SJSA1 (cell line): ENCODE results near the gene PARK7. TPM values are rescaled to one million over a fixed set of nuclear protein-coding genes. Genes with fewer than 3 reads are reported as not detected.

Source experiments
- DNase-seq, 2 experiments: peaks; one replicate each; pipeline ENCODE4 v3.0.0-alpha.2; 2015 to 2020; ENCODE audit warnings: low spot score in 2 of 2, low read depth in 1 of 2
- H3K27ac ChIP-seq: fragments of 250-450 bp; sonication (Bioruptor Pico); 2 replicates; pipeline ENCODE4 v1.5.1; 2020; ENCODE audit warnings: mild to moderate bottlenecking, moderate library complexity
- H3K27me3 ChIP-seq: fragments of 250-450 bp; sonication (Bioruptor Pico); replicated peaks from 2 replicates; pipeline ENCODE4 v1.5.1; 2020; ENCODE audit warnings: mild to moderate bottlenecking, moderate library complexity
- H3K36me3 ChIP-seq: fragments of 250-450 bp; sonication (Bioruptor Pico); 2 replicates; pipeline ENCODE4 v1.5.1; 2020; ENCODE audit warnings: mild to moderate bottlenecking
- H3K4me1 ChIP-seq: fragments of 250-450 bp; sonication (Bioruptor Pico); replicated peaks from 2 replicates; pipeline ENCODE4 v1.6.1; 2021; ENCODE audit warnings: mild to moderate bottlenecking
- H3K4me3 ChIP-seq: fragments of 250-450 bp; sonication (Bioruptor Pico); 2 replicates; pipeline ENCODE4 v1.5.1; 2020; ENCODE audit warnings: mild to moderate bottlenecking
- H3K9me3 ChIP-seq: fragments of 250-450 bp; sonication (Bioruptor Pico); replicated peaks from 2 replicates; pipeline ENCODE4 v1.5.1; 2020; ENCODE audit warnings: mild to moderate bottlenecking
- total RNA-seq: library from RNA; depleted of rRNA; stranded (reverse); fragments of >200 nt; shearing (Covaris generic); gene quantifications from 2 replicates; pipeline ENCODE4 v1.2.3, GENCODE V29; 2014

PARK7 gene
- total RNA-seq, 1 experiment from 2014 or later = 436 TPM

DNA sequence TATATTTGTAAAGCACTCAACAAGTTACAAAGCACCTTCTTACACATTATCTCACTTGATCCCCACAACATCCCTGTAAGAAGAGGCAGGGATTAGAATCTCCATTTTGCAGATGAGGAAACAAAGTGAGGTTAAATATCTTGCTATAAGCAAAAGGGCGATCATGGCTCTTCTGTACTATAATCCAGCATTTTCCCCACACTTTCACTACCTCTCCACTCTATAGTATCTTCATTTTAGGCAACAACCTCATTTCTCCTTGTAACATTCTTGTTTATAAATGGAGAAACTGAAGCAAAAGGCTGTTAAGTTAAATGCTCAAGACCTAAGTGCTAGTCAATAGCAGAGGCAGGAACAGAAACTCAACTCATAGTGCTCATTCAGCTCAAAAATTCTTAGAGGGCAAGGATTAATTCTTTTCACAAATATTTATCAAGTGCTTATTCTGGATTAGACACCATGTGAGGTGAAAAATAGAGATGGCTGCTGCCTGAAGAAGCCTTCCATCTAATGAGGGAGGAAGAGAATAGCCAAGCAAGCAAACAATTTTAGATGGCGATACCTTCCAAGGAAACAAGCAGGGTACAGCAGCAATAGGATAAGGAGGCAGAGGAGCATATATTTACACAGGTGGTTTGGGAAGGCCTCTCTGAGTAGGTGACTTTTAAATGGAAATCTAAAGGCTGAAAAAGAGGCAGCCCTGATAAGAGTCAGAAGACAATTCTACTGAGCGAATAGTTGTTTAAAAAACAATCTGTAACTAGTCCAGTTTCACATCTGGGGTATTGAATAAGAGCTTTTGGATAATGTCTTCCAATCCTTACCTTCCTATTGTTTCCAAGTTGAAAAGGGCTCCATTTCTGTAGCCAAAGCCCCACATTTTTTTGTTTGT, 61.1 kb downstream of the PARK7 start:
- Histone ChIP-seq H3K36me3 (peaks cover 8% of the 10 kb centered on the region), H3K4me1 (peaks cover 67% of the 10 kb centered on the region), H3K4me3 (no peak overlapping the region), H3K27me3 (no peaks in the 10 kb centered on the region), H3K27ac (no peak overlapping the region), H3K9me3 (0 out of 2 replicates have a peak, but pooled peaks cover 2% of the 10 kb centered on the region)
- DNase-seq = no peak

DNA sequence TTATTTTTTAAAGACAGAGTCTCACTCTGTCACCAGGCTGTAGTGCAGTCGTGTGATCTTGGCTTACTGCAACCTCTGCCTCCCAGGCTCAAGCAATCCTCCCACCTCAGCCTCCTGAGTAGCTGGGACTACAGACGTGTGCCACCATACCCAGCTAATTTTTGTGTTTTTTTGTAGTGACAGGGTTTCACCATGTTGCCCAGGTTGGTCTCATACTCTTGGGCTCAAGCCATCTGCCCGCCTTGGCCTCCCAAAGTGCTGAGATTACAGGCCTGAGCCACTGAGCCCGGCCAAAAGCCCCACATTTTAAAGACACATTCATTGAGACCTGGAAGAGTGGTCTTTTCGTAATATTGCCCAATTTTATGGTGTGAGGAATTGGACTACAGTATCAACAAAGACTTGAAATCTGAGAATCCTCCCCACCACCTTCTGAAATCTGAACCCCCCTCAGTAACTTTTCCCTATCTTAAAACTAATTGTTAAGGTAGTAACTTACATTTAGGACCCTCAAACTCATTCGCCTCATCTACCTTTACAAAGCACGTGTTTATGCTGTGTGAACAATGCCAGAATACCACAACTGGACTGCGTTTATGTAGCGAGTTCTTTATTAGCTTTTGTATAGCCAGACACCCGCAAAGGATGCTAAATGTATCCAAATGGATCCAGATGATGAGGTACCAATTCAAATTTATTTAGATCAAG, 61.9 kb downstream of the PARK7 start:
- H3K4me1 ChIP-seq = peaks cover 68% of the 10 kb centered on the region
- no peaks in the 10 kb centered on the region for H3K27me3 ChIP-seq
- no peak overlapping the region for H3K4me3 ChIP-seq
- H3K27ac ChIP-seq = no peak overlapping the region
- DNase-seq = no peak
- 0 out of 2 replicates have a peak, but pooled peaks cover 2% of the 10 kb centered on the region for H3K9me3 ChIP-seq
- H3K36me3 ChIP-seq = peaks cover 8% of the 10 kb centered on the region

DNA sequence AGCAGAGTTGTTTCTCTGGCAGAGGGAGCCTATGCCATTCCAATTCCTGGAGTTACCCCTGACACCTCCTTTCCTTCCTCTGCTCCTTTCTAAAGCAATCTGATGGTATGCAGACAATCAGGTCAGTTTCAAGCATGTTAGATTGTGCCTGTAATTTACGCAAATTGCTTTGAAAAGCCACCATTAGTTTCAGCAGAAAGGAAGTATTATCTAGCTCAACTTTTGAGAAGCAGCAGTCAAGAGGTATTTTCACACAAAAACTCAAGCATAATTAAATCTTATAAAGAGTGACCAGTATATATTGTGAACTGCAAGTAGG, 62.4 kb downstream of the PARK7 start:
- peaks cover 8% of the 10 kb centered on the region for H3K36me3 ChIP-seq
- H3K9me3 ChIP-seq = 0 out of 2 replicates have a peak, but pooled peaks cover 2% of the 10 kb centered on the region
- no peak for DNase-seq
- H3K4me1 ChIP-seq = peaks cover 63% of the 10 kb centered on the region
- H3K27me3 ChIP-seq = no peaks in the 10 kb centered on the region
- H3K27ac ChIP-seq = no peak overlapping the region
- H3K4me3 ChIP-seq = no peak overlapping the region

DNA sequence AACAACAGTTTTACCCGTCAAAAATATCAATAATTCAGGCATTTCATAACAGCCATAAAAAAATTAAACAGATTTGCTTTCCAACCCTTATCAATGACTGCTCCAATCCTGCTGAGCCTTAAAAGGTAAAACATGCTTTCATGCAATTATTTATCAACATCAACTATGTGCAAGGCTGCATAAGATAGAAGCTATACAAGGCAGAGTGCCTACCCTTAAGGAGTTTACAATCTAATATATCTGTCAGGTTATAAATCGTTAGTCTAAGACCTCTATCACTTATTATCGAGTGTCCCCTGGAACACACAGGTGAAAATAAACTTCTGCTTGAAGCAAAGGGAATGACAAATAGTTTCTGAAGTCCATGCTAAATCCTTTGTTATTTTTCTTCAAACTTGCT, 62.8 kb downstream of the PARK7 start:
- Histone ChIP-seq H3K9me3 (0 out of 2 replicates have a peak, but pooled peaks cover 2% of the 10 kb centered on the region), H3K4me1 (peaks cover 60% of the 10 kb centered on the region), H3K36me3 (peaks cover 8% of the 10 kb centered on the region), H3K27ac (no peak overlapping the region), H3K27me3 (no peaks in the 10 kb centered on the region), H3K4me3 (no peak overlapping the region)
- no peak for DNase-seq

DNA sequence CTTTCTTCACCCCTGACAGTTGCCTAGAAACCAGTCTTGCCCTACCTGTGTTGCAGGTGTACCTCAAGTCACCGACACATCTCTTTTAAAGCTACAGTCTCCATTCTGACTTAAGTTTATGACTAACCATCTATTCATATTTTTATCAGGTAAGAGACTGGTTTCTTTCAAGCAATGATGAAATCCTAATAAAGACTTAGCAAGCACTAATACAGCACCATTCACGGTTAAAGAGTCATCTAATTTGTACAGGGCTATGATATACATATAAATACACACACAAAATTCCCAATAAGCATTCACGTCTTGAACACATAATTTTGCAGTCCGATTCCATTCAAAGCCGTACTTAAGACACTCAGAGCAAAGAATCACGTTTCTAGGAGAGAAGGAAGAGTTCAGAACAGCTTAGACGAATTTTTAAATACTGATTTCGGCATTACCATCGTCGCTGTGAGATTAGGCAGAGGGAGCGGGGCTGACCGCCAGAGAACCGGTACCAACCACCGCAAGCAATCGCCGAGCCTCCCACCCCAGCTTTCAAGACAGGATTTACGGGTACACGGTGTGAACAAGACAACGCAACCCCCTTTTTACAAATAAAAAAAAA, 63.7 kb downstream of the PARK7 start:
- peak overlapping the region; percentile 95 for H3K4me3 ChIP-seq
- no peak overlapping the region for H3K27ac ChIP-seq
- 0 out of 2 replicates have a peak, but pooled peaks cover 2% of the 10 kb centered on the region for H3K9me3 ChIP-seq
- peaks cover 8% of the 10 kb centered on the region for H3K36me3 ChIP-seq
- no peak for DNase-seq
- no peaks in the 10 kb centered on the region for H3K27me3 ChIP-seq
- H3K4me1 ChIP-seq = peaks cover 51% of the 10 kb centered on the region

DNA sequence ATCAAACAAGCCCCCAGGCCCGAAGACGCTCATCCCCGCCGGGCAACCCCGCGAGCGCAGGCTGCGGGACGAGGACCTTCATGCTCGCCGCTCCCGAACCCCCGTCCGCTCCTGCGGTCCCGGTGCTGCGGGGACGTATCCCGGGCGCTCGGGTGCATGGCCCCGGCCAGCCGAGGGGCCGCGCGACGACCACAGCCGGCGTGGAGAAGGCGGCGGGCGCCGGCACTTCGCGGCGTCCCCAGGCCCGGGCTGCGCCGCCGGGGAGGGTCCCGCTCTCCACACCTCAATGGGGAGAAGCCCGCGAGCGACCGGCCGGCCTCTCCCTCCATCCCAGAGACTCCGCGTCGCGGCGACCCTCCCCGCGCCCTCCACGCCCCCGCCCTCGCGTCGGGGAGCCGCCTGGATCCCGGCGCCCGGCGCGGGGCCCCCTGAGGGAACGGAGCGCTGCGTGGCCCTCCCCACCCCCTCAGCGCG, 64.2 kb downstream of the PARK7 start:
- Histone ChIP-seq H3K4me1 (peaks cover 46% of the 10 kb centered on the region), H3K36me3 (peaks cover 8% of the 10 kb centered on the region), H3K9me3 (0 out of 2 replicates have a peak, but pooled peaks cover 2% of the 10 kb centered on the region), H3K27me3 (no peaks in the 10 kb centered on the region), H3K27ac (peak overlapping the region; percentile 67), H3K4me3 (peak overlapping the region; percentile 95)
- peak in 1 of 2 experiments; percentile 44 for DNase-seq

DNA sequence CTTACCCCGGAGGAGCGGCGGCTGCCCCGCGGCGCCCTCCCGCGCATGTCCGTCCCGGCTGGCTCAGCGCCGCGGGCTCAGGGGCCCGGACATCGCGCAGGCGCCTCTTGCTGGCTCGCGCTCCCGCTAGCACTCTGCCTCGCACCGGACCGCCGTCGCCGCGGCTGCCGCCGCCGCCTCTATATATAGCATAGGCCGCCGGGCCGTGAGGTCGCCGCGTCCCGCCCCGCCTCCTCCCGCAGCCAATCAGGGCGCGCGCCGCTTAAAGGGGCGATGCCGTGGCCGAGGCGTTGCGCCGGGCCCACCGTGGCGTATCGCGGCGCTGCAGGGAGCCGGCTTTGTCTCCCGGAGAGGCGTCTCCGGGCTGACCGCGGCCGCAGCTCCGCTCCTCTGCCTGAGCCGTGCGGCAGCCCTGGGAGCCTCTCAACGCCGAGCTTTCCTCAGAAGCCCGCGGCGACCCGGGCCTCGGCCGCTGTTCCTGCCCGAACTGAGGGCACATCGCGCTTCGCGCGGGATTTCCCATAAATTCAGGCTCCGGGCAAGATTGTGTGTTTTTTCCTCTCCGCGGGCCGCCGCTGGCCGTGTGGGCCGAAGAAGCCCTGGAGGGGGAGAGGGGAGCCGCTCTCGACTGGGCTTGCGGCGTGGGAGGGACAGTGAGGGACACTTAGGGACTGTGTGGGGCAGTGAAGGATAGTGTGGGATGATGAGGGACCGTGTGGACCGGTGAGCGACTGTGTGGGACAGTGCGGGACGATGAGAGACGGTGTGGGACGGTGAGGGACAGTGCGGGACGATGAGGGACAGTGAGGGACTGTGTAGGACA, 64.9 kb downstream of the PARK7 start, which contains the start of gene ERRFI1:
Gene ERRFI1, minus strand, starts transcription at position 157 of the 823 bp plus-strand sequence. CDS start 10,690 bp downstream, outside the sequence.
- H3K27ac ChIP-seq = peak within 1 kb of the TSS; percentile 67
- peak within 1 kb of the TSS; percentile 95 for H3K4me3 ChIP-seq
- H3K27me3 ChIP-seq = no peaks in the 10 kb centered on the region
- H3K4me1 ChIP-seq = peaks cover 43% of the 10 kb centered on the region
- H3K9me3 ChIP-seq = 0 out of 2 replicates have a peak, but pooled peaks cover 2% of the 10 kb centered on the region
- H3K36me3 ChIP-seq = peaks cover 8% of the 10 kb centered on the region
- peak; percentile 95 to 97 for DNase-seq

DNA sequence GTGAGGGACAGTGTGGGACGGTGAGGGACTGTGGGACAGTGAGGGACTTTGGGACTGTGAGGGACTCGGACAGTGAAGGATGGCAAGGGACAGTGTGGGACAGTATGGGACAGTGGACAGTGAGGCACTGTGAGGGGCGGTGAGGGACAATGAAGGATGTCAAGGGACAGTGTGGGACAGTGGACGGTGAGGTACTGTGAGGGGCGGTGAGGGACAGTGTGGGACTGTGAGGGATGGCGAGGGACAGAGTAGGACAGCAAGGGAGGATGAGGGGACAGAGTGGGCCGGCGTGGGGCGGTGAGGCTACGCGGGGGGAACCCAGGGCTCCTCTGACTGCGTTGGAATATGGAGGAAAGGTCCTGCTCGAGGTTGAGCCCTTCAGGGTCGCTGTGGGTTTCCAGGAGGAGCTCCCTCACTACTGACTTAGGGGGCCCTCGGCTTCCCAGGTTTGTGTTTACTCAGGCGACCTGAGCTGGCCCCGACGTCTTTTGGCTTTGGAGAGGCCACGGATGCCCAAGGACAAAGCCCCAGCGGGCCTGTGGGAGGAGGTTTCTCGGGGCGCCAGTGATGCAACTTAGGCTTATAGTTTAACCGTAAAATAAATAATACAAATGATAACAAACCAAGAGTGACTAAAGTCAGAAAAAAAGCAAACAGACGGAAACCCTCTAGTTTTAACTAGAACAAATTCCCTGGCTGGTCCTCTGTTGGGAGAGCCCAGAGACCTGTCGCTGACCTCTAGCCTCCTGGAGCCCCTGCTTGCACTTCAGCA, 65.7 kb downstream of the PARK7 start:
- peak overlapping the region; percentile 95 for H3K4me3 ChIP-seq
- DNase-seq = peak; percentile 79
- H3K27ac ChIP-seq = peak overlapping the region; percentile 67
- peaks cover 8% of the 10 kb centered on the region for H3K36me3 ChIP-seq
- H3K9me3 ChIP-seq = 0 out of 2 replicates have a peak, but pooled peaks cover 2% of the 10 kb centered on the region
- peaks cover 43% of the 10 kb centered on the region for H3K4me1 ChIP-seq
- H3K27me3 ChIP-seq = no peaks in the 10 kb centered on the region

DNA sequence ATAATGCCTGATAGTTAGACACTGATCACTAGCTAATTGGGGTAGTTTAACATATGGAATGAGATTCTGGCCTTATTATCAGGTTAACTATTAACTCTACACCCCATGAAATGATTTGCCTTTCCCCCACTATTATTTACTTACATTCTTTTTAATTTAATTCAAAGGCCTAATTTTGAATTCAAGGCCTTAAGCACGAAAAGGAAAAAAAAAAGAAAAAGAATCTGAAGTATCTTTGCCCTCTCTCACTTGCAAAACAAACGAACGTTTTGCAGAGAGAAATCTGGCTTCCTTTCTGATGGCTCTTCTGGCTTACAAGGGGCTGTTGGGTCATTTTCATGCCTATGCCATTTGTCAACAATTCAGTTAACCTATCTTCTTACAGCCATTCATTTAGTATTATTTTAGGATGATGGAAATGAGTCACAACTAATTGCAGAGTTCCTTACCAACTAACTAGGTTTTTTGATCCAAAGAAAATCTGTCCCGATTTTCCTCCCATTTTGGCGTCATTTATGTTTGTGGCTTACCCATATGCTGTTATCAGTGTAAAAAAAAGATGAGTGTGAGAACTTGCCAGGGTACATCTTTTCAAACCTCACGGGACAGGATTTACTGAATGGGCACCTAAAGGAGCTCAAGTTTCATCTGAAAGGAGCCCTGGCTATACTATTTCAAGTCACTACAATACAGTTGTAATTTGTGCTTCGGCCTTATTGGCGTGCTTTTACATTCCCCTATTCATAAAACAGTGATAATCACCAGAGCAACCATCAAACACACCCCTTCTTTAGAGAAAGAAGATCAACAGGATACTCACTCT, 66.4 kb downstream of the PARK7 start:
- Histone ChIP-seq H3K9me3 (0 out of 2 replicates have a peak, but pooled peaks cover 2% of the 10 kb centered on the region), H3K4me3 (no peak overlapping the region), H3K36me3 (peaks cover 8% of the 10 kb centered on the region), H3K4me1 (peaks cover 43% of the 10 kb centered on the region), H3K27ac (peak overlapping the region; percentile 67), H3K27me3 (no peaks in the 10 kb centered on the region)
- DNase-seq = peak in 1 of 2 experiments; percentile 59

DNA sequence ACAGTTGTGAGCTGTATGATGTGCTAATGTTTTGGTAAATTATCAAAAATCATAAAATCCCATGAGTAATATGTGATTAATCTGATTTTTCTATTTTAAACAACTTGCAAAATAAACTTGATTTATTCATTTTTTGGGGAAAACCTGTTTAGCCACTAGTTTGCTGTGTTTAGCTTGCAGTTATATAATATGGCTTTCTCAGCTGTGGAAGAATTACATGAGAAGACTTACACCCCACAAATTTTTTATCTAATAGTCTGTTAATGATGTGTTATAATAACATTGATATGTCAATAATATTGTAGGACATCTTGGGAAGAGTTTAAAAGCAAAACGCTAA, 67.0 kb downstream of the PARK7 start:
- no peaks in the 10 kb centered on the region for H3K27me3 ChIP-seq
- no peak for DNase-seq
- peak overlapping the region; percentile 67; the same call in 1 of the 2 replicates for H3K27ac ChIP-seq

DNA sequence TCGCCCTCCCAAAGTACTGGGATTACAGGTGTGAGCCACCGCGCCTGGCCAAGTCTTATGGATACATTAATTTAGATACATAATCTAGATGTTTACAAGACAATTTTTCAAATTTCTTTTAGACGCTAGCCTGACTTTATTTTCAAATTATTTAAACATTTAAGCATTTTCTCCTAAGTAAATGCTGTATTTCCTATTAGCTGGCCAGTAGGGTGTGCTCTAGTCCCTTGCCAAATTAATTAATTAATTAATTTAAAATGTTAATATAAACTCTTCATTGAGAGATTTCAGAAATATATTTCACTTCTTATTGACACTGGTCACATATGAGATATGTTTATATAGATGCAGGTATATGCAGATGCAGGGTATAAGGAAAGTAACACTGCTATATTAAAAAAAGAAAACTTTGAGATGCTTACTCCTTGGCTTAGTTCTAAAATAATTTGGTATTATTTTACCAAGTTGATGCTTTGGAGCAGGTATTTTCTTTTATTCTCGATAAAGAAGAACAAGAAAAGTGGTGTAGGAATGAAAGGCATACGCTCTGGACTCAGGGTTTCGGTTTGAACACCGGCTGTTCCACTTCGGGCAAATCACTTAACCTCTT, 69.8 kb downstream of the PARK7 start:
- no peak for DNase-seq
- Histone ChIP-seq H3K36me3 (no peaks in the 10 kb centered on the region), H3K4me3 (no peak overlapping the region), H3K9me3 (0 out of 2 replicates have a peak, but pooled peaks cover 2% of the 10 kb centered on the region), H3K27ac (no peak overlapping the region), H3K4me1 (peaks cover 22% of the 10 kb centered on the region), H3K27me3 (no peaks in the 10 kb centered on the region)

More for the DNA sequence above, 67.0 kb downstream of the PARK7 start:
- Histone ChIP-seq H3K4me3 (no peak overlapping the region), H3K36me3 (peaks cover 5% of the 10 kb centered on the region), H3K4me1 (peaks cover 41% of the 10 kb centered on the region), H3K9me3 (0 out of 2 replicates have a peak, but pooled peaks cover 2% of the 10 kb centered on the region)
